Measurements from ENCODE around the gene SARNP. TPM values are rescaled to one million over a fixed set of nuclear protein-coding genes. Genes with fewer than 3 reads are reported as not detected.

Gene SARNP
- total and polyA plus RNA-seq, 10 of the 15 experiments (the other 5 are each of a cell fraction or from before 2014, with no cell fraction given), result 77.6 to 445 (median 188) TPM

GRCh38 chr12:55736780-55737580 is 80.5 kb downstream of the SARNP start (continued):
- peak; percentile 86 to 91 (median 88) for TF ChIP-seq CTCF (IDR thresholded peaks at IDR 0.05 in 2 of 3, conservative IDR thresholded peaks at IDR 0.05 in 1 of 3; ENCODE audit: control insufficient read depth in 2 of 3, extremely low read depth in 1 of 3, insufficient read depth in 1 of 3, low read depth in 3 of 3, low read length in 3 of 3)
- no peak for TF ChIP-seq SP1 (IDR thresholded peaks at IDR 0.05; ENCODE audit: low read depth, low read length)
- no peak for TF ChIP-seq ZNF592 (IDR thresholded peaks at IDR 0.05)
- no peak for TF ChIP-seq FOXM1 (IDR thresholded peaks at IDR 0.05; ENCODE audit: low read depth, low read length)
- no peak for TF ChIP-seq MYC (IDR thresholded peaks at IDR 0.05; ENCODE audit: insufficient read depth, insufficient read length, insufficient replicate concordance, low read length, severe bottlenecking)
- no peak for TF ChIP-seq CEBPZ (IDR thresholded peaks at IDR 0.05; ENCODE audit: low read depth, low read length)
- no peak for TF ChIP-seq CBX3 (IDR thresholded peaks at IDR 0.05; ENCODE audit: borderline replicate concordance, low read depth)
- TF ChIP-seq POLR2A (IDR thresholded peaks at IDR 0.05; ENCODE audit: low read depth, low read length), result no peak
- no peak for TF ChIP-seq MYB (IDR thresholded peaks at IDR 0.05; ENCODE audit: borderline replicate concordance, low read depth, low read length)
- no peak for TF ChIP-seq CHD4 (IDR thresholded peaks at IDR 0.05)
- TF ChIP-seq TAF1 (IDR thresholded peaks at IDR 0.05; ENCODE audit: borderline replicate concordance, low read depth, low read length), result no peak
- TF ChIP-seq YBX1 (IDR thresholded peaks at IDR 0.05), result no peak
- no peak for TF ChIP-seq SUPT20H (IDR thresholded peaks at IDR 0.05; ENCODE audit: borderline replicate concordance, control insufficient read depth, low read depth, low read length)
- TF ChIP-seq NBN (IDR thresholded peaks at IDR 0.05), result peak; percentile 58; the same call in 1 of the 2 replicates
- no peak for TF ChIP-seq HSF1 (IDR thresholded peaks at IDR 0.05; ENCODE audit: low read depth, low read length)
- TF ChIP-seq NKRF (conservative IDR thresholded peaks at IDR 0.05), result no peak

Measured in GM12878 (cell line).